ENCODE results near the gene FGF18.

FGF18 gene

GRCh38 chr5:171422902-171423663 lies 3.6 kb downstream of the FGF18 start:
- no peak for DNase-seq (ENCODE audit: low read depth)

DNA sequence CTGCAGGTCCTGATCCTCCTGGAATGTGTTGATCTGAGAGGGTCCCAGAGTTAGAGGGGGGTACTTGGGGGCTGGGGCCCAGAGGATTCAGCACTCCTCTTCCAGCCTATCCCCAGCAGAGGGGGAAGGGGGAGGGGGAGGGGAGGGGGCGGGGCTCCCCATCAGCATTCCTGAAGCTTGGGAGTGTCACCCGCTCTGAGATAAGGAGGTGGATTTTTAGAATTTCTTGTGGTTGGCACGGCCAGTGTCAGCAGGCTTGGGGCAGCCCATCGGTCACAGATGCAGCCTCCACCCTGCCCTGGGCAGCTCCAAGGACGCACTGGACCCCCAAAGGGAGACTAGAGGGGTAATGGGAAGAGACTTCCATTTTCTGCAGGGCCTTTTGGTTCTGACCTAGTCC lies 5.3 kb downstream of the FGF18 start:
- peak; percentile 34 for DNase-seq (ENCODE audit: low read depth)

DNA sequence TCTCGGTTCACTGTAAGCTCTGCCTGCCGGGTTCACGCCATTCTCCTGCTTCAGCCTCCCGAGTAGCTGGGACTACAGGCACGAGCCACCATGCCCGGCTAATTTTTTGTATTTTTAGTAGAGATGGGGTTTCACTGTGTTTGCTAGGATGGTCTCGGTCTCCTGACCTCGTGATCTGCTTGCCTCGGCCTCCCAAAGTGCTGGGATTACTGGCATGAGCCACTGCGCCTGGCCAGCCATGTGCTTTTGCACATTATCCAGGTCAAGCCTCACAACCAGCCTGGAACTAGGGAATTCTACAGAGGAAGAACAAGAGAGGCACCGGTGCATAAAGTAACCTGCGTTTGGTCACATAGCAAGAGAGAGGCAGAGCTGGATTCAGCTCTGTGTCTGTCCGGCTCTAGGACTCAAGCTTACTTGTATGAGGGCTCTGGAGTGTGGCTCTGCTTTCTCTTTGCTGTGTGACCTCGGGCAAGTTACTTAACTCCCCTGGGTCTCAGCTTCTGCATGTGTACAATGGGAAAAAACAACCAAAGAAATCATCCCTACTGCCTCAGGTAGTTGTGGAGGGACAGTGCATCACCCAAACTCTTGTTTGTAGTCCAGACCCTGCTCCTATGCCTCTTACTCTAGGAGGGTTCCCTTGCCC lies 6.3 kb downstream of the FGF18 start:
- no peak for DNase-seq (ENCODE audit: low read depth)

- no peak for DNase-seq (ENCODE audit: low read depth)
Measured at GRCh38 chr5:171426266-171426665, 6.8 kb downstream of the FGF18 start.

- no peak for DNase-seq (ENCODE audit: low read depth)
Measured at GRCh38 chr5:171426680-171427079, 7.2 kb downstream of the FGF18 start.

DNA sequence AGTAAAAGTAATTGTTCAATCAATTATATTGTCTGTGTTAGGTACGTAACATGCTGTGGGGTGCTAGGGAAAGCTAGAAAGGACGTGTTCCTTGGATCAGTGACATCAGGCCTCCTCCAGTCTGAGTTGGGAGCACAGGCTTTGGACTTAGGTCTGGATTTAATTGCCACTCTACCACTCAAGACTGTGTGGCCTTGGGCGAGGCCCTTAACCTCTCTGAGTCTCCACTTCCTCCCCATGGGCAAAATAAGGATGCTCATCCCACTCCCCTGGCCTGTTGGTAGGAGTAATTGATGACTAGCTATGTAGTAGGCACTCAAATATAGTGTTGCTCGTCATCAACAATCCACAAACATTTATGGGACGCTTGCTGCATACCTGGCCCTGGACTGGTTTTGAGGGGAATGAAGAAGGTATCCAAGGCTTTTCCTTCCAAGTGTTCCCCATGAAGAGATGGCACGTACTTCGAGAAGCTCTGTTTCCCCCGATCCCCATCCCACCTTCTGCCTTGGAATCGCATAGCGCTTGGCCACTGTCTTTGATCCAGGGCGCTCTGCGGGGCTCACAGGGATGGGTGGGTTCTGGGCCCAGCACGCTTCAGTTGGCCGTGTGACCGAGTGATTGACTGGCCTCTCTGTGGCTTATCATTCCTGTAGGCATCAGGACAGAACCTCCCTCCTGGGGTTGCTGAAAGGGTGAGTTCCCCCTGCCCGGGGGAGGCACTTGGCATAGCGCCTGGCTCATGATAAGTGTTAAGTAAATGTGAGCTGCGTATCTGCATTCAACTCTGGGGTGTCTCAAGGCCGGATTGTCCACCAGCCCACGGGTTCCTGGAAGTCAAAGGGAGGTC lies 8.1 kb downstream of the FGF18 start:
- DNase-seq (ENCODE audit: low read depth), result peak; percentile 80

DNA sequence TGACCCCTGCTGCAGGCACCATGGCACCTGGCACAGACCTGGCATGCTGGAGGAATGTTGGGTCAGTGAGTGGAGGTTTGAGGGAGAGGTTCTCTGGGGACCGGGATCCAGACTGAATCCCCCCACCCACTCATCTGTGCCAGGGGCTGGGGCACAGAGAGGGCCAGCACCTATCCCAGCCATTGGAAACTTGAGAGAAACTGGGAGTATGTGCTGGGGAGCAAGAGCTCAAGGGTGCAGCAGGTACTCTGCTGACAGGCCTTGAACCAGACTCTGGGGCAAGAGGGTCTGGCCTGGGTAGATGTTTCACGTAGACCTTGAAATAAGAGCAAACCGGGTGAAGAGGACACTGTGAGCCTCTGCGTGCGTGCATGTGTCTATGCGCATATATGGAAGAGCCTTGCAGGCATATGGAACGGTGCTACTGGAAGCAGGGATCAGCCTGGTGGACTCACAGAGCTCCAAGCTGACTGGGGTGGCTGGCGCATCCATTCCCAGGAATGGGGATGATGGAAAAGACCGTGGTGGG lies 8.8 kb downstream of the FGF18 start:
- DNase-seq (ENCODE audit: low read depth), result no peak

DNA sequence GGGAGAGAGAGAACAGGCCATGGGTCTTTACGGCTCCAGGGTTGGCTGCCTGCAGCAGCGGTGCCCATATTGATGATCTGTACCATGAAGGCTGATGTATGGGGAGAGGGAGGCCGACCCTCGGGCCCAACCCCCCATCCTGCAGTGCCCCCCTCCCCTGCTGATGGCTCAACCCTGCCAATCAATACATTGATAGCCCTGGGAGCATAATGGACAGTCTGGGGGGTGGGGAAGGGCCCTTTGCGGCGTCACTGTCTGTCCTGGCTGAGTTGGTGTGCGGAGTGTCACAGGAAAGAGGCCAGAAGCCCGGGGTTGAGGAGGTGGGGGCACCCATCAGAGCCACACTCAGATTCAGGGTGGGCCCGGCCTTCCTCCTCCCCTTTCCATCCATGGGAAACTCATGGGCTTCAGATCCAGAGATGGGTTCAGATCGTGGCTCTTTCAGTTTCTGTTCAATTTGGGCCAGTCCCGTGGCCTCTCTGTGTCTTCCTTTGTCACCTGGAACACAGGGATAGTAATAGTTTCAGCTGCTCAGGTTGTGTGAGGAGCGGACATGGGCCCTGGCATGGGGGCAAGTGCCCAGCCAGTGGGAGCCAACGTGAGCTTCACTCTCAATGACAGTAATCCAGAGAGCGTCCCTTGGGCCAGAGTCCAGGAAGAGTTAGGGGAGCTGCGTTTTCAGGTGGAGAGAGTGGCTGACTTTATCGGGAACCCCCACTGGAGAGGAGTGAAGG lies 9.5 kb downstream of the FGF18 start:
- no peak for DNase-seq (ENCODE audit: low read depth)

GRCh38 chr5:171429543-171429910 lies 10.1 kb downstream of the FGF18 start:
- DNase-seq (ENCODE audit: low read depth), result no peak

DNA sequence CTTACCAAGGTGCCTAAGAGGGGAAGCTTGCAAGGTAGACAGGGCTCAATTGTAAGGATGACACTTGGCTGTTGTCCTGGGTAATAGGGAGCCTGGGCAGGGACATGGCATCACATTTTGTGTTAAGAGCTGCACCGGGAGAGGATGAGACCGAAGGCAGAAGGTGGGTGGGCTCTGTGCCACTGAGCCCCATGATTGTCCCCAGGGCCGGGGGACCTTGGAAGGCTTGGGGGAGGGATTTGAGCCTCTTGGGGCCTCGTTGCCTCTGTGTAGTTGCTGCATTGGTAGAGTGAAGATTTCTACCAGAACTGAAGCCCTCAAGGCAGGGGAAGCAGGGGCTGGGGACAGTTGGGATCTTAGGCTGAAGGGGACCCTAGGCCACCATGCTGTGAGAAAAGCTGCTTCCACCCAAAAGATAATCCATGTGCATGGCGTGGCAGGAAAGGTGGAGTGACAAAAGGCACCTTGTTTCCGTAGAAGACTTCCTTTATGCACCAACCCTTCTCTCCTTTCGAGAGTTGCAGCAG lies 11.9 kb downstream of the FGF18 start:
- DNase-seq (ENCODE audit: low read depth), result no peak

GRCh38 chr5:171432076-171432475 lies 12.6 kb downstream of the FGF18 start:
- DNase-seq (ENCODE audit: low read depth), result no peak

DNA sequence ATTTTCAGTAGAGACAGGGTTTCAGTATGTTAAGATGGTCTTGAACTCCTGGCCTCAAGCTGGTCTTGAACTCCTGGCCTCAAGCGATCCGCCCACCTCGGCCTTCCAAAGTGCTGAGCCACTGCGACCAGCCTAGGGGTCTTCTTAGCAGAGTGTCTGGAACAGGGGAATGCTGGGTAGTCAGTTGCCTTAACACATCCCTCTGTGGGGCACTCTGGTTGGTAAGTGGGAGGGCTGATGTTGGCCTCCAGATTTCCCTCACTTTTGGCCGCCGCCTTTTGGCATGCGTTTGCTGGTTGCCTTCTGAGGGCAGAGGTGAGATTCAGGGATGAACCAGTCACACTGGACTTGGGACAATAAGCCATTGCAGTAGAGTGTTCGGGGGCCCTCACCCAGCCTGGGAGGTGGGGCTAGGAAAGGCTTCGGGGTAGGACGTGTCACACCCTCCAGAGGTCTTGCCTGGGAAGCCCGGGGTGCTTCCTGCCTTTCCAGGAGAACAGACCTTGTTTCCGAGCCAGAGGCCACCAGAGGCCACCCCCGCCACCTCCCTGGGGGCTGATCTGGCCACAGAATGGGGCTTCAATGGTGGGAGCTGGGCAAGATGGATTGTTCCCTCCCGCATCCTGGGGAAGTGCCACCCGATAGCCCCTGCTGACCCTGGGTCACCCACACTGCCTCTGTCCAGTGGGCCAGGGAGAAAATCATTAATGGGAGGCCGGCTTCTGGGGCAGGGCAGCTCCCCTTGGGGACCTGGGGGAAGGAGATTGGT lies 13.3 kb downstream of the FGF18 start:
- DNase-seq (ENCODE audit: low read depth), result no peak

DNA sequence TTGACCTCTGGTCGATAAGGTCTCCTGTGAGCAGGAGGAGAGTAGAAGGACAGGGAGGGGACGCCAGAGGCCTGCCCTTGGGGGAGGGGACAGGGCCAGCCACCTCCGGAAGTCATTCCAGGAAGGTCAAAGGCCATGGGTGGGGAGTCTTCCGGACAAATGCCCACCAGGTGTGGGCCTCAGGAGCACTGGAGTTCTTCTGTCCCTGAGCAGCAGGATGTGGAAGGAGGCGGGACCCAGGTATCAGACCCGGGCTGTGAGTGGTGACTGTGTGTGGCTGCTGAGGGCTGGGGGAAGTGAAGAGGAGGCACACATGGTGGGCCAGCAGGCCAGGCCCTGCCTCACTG lies 13.9 kb downstream of the FGF18 start:
- DNase-seq (ENCODE audit: low read depth), result no peak

GRCh38 chr5:171433982-171434676 lies 14.7 kb downstream of the FGF18 start:
- no peak for DNase-seq (ENCODE audit: low read depth)

- DNase-seq (ENCODE audit: low read depth), result no peak
Measured at GRCh38 chr5:171434874-171435273, 15.4 kb downstream of the FGF18 start.

DNA sequence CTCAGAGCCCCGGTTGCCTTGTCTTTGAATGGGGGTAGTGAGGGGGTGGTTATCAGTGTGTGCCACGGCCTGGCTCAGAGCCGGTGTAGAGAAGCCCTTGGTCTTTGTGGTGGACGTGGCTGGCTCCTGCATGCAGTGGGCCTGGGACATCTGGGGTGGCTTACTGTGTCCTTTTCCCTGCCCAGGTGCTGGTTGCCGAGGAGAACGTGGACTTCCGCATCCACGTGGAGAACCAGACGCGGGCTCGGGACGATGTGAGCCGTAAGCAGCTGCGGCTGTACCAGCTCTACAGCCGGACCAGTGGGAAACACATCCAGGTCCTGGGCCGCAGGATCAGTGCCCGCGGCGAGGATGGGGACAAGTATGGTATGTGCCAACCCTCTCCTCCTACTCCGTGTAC lies 16.5 kb downstream of the FGF18 start:
- no peak for DNase-seq (ENCODE audit: low read depth)

- DNase-seq (ENCODE audit: low read depth), result no peak
Measured at GRCh38 chr5:171436804-171437285, 17.4 kb downstream of the FGF18 start.

GRCh38 chr5:171437286-171437821 lies 17.9 kb downstream of the FGF18 start:
- peak; percentile 28 for DNase-seq (ENCODE audit: low read depth)

DNA sequence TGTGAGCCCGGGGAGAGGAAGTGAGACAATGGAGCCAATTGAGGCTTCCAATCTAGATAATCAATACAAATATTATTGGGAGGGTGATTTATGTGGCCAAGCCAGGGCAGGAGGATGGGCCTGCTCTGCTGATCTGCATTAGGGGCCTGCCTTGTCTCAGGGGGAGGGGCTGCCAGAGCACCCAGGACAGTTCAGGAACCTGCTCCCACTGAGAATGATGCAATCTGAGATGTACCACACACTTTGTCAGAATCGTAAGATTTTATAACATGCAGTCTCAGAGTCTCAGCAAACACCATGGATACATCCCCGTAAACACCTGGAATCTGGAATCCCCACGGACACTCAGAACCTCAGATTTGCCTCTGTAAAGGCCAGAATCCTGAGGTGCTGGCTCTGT lies 19.3 kb downstream of the FGF18 start:
- peak; percentile 57 for DNase-seq (ENCODE audit: low read depth)

DNA sequence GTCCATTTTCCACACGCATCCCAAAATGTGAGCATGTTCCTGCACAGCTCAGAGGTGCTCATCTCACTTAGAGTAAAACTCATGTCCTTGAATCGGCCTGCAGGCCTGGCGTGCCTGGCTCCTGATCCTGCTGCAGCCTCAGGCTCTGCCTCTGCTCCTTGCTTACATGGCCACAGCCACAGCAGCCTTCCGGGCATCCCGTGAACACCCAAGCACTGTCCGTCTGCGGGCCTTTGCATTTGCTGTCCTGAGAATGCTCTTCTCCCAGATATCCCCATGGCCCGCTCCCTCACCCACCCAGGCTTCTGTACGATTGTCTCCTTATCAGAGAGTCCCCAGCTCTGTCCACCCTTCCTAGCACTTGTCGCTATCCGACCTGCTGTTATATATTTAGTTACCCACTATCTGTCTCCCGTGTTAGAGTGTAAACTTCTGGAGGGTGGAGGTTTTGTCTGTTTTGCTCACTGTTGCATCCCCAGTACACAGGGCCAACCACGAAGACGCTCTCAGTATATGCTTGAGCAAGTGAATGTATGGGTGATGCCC lies 21.9 kb downstream of the FGF18 start:
- no peak for DNase-seq (ENCODE audit: low read depth)

Data from amniotic epithelial cell (primary cell).